Prostate gland (tissue), 2 donors: ENCODE results near the gene MAS1L. TPM values are rescaled to one million over a fixed set of nuclear protein-coding genes. Genes with fewer than 3 reads are reported as not detected.

ENCODE experiments used
- DNase-seq: peaks from one replicate; pipeline ENCODE4 v3.0.0-alpha.2; 2019; ENCODE audit warnings: low spot score
- H3K27ac ChIP-seq, 2 donors: fragments of 200-600 bp; sonication (generic); 2 replicates each; pipeline ENCODE4 v1.5.1; 2017 to 2019
- H3K27me3 ChIP-seq: fragments of 200-600 bp; sonication (generic); replicated peaks from 2 replicates; pipeline ENCODE4 v1.5.1; 2019; ENCODE audit not compliant: insufficient read depth
- H3K36me3 ChIP-seq, 2 donors: fragments of 200-600 bp; sonication (generic); 1 replicate in 1 of 2; 2 replicates in 1 of 2; pipeline versions ENCODE4 v1.5.1 to v1.8.1; 2017 to 2019
- H3K4me1 ChIP-seq: fragments of 200-600 bp; sonication (generic); replicated peaks from 2 replicates; pipeline ENCODE4 v1.5.1; 2019
- H3K4me3 ChIP-seq, 2 donors: fragments of 200-600 bp; sonication (generic); 2 replicates each; pipeline ENCODE4 v1.5.1; 2017 to 2019
- H3K9me3 ChIP-seq: fragments of 200-600 bp; sonication (generic); 2 replicates; pipeline ENCODE4 v1.5.1; 2017
- POLR2A ChIP-seq: fragments of 450-650 bp; IDR thresholded peaks from one replicate; pipeline ENCODE4 v1.6.1; 2016; ENCODE audit warnings: antibody characterized with exemption, mild to moderate bottlenecking
- POLR2AphosphoS5 ChIP-seq: sonication (generic); formaldehyde crosslinking; IDR thresholded peaks from one replicate; pipeline ENCODE4 v1.6.1; 2017; ENCODE audit warnings: antibody characterized with exemption
- WGBS: methylation state at CpG from one replicate; pipeline ENCODE4 v1.1.5; 2018; 5-methylcytosine and 5-hydroxymethylcytosine counted together
- intact Hi-C: fragments of 100-400 bp; cut with DNase I; formaldehyde crosslinking; loops from one replicate; pipeline ENCODE4 v1.14.2; 2022
- total RNA-seq, 2 donors: library from RNA; depleted of rRNA; stranded (reverse); fragments of >200 nt; gene quantifications; one replicate each; pipeline ENCODE4 v1.1.0, GENCODE V29; 2016
- TF ChIP-seq, protein P1 (sequence below), 4 experiments: fragments of 200-600 bp in 2 of 4; fragments of 450-650 bp in 2 of 4; sonication (generic) in 2 of 4; IDR thresholded peaks; 1 replicate in 3 of 4; 2 replicates in 1 of 4; pipeline ENCODE4 v1.5.1; 2016 to 2019; ENCODE audit warnings: antibody characterized with exemption in 4 of 4, mild to moderate bottlenecking in 2 of 4, moderate library complexity in 2 of 4

Gene MAS1L
- total RNA-seq, 2 donors from 2014 or later, result not detected

DNA sequence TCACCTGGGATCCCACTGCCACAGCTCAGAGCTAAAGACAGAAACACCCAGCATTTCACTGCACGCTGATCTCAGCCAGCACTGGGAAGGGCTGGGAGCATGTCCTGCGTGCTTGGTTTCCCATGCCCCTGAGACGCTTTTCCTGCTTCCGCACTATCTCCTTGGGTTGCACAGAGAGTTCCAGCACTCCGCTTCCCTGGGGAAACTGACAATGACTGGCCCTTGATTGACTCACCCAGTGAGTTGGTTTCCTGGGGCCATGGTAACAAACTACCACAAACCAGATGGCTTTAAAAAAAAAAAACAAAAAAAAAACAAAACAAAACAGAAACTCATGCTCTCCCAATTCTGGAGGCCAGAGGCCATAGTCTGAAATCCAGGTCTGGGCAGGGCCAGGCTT is 14.8 kb upstream of the MAS1L start:
- intact Hi-C loops, result no loop called here
- Histone ChIP-seq H3K9me3 (no peaks in the 10 kb centered on the region), H3K4me1 (no peaks in the 10 kb centered on the region), H3K27me3 (no peaks in the 10 kb centered on the region), H3K4me3 (no peak overlapping the region), H3K36me3 (no peaks in the 10 kb centered on the region), H3K27ac (no peak overlapping the region)
- WGBS, result 90% methylated on average over 5 of the region's 5 CpGs
- no peak for DNase-seq
- TF ChIP-seq POLR2AphosphoS5 (no peak), POLR2A (no peak)
- TF ChIP-seq, protein P1, sequence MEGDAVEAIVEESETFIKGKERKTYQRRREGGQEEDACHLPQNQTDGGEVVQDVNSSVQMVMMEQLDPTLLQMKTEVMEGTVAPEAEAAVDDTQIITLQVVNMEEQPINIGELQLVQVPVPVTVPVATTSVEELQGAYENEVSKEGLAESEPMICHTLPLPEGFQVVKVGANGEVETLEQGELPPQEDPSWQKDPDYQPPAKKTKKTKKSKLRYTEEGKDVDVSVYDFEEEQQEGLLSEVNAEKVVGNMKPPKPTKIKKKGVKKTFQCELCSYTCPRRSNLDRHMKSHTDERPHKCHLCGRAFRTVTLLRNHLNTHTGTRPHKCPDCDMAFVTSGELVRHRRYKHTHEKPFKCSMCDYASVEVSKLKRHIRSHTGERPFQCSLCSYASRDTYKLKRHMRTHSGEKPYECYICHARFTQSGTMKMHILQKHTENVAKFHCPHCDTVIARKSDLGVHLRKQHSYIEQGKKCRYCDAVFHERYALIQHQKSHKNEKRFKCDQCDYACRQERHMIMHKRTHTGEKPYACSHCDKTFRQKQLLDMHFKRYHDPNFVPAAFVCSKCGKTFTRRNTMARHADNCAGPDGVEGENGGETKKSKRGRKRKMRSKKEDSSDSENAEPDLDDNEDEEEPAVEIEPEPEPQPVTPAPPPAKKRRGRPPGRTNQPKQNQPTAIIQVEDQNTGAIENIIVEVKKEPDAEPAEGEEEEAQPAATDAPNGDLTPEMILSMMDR (IDR thresholded peaks at IDR 0.05), result no peak

DNA sequence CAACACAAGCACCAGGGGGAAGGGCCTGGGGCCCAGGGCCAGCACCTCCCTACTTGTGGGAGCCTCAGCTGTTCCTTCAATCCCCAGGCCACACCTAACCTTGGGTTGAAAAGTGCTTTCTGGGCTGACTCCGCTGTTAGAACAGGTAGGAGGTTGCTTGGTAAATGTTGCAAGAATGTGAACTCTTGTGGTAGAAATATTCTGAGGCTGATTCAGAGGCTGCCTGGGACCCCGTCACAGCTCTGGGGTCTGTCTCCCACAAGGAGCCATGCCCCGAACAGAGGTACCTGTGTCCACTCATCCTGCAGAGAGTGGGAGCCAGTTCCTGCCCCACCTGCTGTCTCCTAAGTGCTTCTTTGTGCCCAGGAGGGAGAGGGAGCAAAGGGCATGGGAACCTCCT is 14.4 kb upstream of the MAS1L start:
- TF ChIP-seq, protein P1 (IDR thresholded peaks at IDR 0.05), result no peak
- no peak for TF ChIP-seq POLR2A
- TF ChIP-seq POLR2AphosphoS5, result no peak
- Histone ChIP-seq H3K4me1 (no peaks in the 10 kb centered on the region), H3K27ac (no peak overlapping the region), H3K27me3 (no peaks in the 10 kb centered on the region), H3K9me3 (no peaks in the 10 kb centered on the region), H3K4me3 (no peak overlapping the region), H3K36me3 (no peaks in the 10 kb centered on the region)
- whole genome bisulfite sequencing, result 88% methylated on average over 3 of the region's 3 CpGs
- intact Hi-C loops, result no loop called here
- DNase-seq, result no peak

DNA sequence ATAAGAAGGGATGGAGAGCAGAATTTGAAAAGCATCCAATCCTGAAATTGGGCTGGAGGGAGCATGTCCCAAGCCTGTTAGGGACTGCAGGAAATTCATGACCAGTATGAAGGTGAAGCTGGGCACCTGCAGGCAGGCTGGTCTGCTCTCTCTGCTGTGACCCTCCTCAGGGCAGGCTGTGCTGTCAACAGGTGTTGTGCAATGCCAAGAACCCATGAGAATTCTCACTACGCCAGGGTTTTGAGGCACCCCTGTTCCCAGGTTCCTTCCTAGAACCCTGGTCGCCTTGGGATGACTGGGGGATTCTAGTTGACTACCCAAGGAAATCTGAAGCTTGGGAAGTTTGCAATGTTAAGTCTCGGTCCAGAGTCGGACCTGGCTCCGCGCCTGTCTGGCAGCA is 13.3 kb upstream of the MAS1L start:
- no peak for TF ChIP-seq POLR2A
- TF ChIP-seq, protein P1 (IDR thresholded peaks at IDR 0.05), result no peak
- DNase-seq, result no peak
- intact Hi-C loops, result no loop called here
- WGBS, result 89% methylated on average over 6 of the region's 6 CpGs
- no peaks in the 10 kb centered on the region for H3K9me3 ChIP-seq
- H3K4me3 ChIP-seq, result no peak overlapping the region
- no peaks in the 10 kb centered on the region for H3K36me3 ChIP-seq
- H3K27ac ChIP-seq, result no peak overlapping the region
- no peaks in the 10 kb centered on the region for H3K27me3 ChIP-seq
- no peaks in the 10 kb centered on the region for H3K4me1 ChIP-seq

DNA sequence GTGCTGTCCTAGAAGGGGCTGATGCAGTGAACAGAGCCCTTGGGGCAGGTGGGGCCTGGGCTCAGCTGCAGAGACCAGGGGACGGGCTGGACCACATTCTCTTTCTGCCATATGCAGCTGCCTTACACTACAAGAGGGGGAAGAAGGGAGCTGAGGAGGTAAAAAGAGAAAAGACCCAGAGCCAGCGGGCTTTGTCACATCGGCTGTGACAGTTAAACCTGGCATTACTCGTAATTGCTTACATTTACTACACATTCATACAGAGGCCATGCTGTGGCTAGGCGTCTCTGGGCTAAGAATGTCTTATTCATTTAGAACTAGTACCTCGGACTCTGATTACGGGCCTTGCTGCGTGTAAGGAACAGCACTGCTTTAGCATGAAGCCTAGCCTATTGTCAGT is 12.8 kb upstream of the MAS1L start:
- TF ChIP-seq POLR2A, result no peak
- TF ChIP-seq POLR2AphosphoS5, result no peak
- TF ChIP-seq, protein P1 (IDR thresholded peaks at IDR 0.05), result no peak
- H3K27ac ChIP-seq, result no peak overlapping the region
- no peak overlapping the region for H3K4me3 ChIP-seq
- WGBS, result 79% methylated on average over 8 of the region's 8 CpGs
- intact Hi-C loops, result no loop called here
- no peaks in the 10 kb centered on the region for H3K36me3 ChIP-seq
- DNase-seq, result no peak
- no peaks in the 10 kb centered on the region for H3K9me3 ChIP-seq
- H3K27me3 ChIP-seq, result no peaks in the 10 kb centered on the region
- H3K4me1 ChIP-seq, result no peaks in the 10 kb centered on the region

DNA sequence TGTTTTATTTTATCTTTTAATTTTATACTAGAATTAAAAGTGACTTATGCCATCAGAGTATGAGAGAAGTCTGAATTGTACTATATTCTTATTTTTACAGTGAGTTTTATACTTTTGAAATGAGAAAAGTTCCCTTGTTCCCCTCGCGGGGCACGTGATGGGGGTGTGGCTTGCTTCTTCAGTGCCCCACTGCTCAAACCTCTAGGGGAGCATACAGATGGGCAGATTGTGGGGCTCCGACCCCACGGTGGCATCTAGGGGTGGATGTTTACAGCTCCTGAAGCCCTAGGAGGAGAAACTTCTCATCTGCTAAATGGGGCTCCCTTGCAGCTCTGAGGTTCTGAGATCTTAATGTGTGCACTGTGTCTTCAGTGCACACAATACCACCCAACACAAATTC is 11.9 kb upstream of the MAS1L start:
- intact Hi-C loops, result no loop called here
- TF ChIP-seq POLR2A (no peak), POLR2AphosphoS5 (no peak)
- TF ChIP-seq, protein P1 (IDR thresholded peaks at IDR 0.05), result no peak
- 83% methylated on average over 5 of the region's 5 CpGs for WGBS

More for the DNA sequence above, 11.9 kb upstream of the MAS1L start:
- no peak overlapping the region for H3K4me3 ChIP-seq
- H3K27ac ChIP-seq, result no peak overlapping the region
- no peaks in the 10 kb centered on the region for H3K36me3 ChIP-seq
- H3K9me3 ChIP-seq, result no peaks in the 10 kb centered on the region
- no peaks in the 10 kb centered on the region for H3K4me1 ChIP-seq
- H3K27me3 ChIP-seq, result no peaks in the 10 kb centered on the region
- DNase-seq, result no peak
